Brain microvascular endothelial cell (primary cell): ENCODE data around the gene OR6N1.

Experiments
- DNase-seq: peaks from one replicate; pipeline ENCODE4 v3.0.0-alpha.2; 2020
- H3K27ac ChIP-seq: fragments of 250-450 bp; sonication (Bioruptor Pico); 2 replicates; pipeline ENCODE4 v1.5.1; 2020; ENCODE audit warnings: mild to moderate bottlenecking, moderate library complexity
- H3K27me3 ChIP-seq: fragments of 250-450 bp; sonication (Bioruptor Pico); replicated peaks from 2 replicates; pipeline ENCODE4 v1.5.1; 2020; ENCODE audit warnings: mild to moderate bottlenecking
- H3K36me3 ChIP-seq: fragments of 250-450 bp; sonication (Bioruptor Pico); replicated peaks from 2 replicates; pipeline ENCODE4 v1.5.1; 2020; ENCODE audit warnings: mild to moderate bottlenecking
- H3K4me3 ChIP-seq: 2 replicates; pipeline ENCODE4 v1.5.1; 2011; ENCODE audit warnings: low read depth, mild to moderate bottlenecking, control low read depth, low read length, moderate library complexity
- CTCF ChIP-seq: IDR thresholded peaks from 2 replicates; pipeline ENCODE4 v1.5.1; 2011; ENCODE audit warnings: low read depth, mild to moderate bottlenecking, moderate library complexity, low read length, control low read depth, inconsistent platforms; ENCODE audit errors: missing control alignments
- in situ Hi-C: cut with HindIII; loops from 2 replicates; pipeline ENCODE4 v1.10.0; 2017; ENCODE audit warnings: low sequenced_read_pairs, low pct_ligation_motif_present

The OR6N1 gene

GRCh38 chr1:158732524-158732923 lies 39.5 kb downstream of the OR6N1 start:
- Histone ChIP-seq H3K27me3 (no peaks in the 10 kb centered on the region), H3K36me3 (no peaks in the 10 kb centered on the region), H3K4me3 (no peak overlapping the region), H3K27ac (no peak overlapping the region)
- DNase-seq, result no peak
- in situ Hi-C loops, result no loop called here
- TF ChIP-seq CTCF, result no peak

- no peak for DNase-seq
- Histone ChIP-seq H3K4me3 (no peak overlapping the region), H3K36me3 (no peaks in the 10 kb centered on the region), H3K27ac (no peak overlapping the region), H3K27me3 (no peaks in the 10 kb centered on the region)
- no peak for TF ChIP-seq CTCF
- in situ Hi-C loops, result no loop called here
These were observed 40.3 kb downstream of the OR6N1 start for GRCh38 chr1:158731707-158732106.

- Histone ChIP-seq H3K36me3 (no peaks in the 10 kb centered on the region), H3K27me3 (no peaks in the 10 kb centered on the region), H3K4me3 (no peak overlapping the region), H3K27ac (no peak overlapping the region)
- no peak for DNase-seq
- in situ Hi-C loops, result no loop called here
- no peak for TF ChIP-seq CTCF
These were observed 41.5 kb downstream of the OR6N1 start for GRCh38 chr1:158730453-158730852.

- in situ Hi-C loops, result no loop called here
- no peak for DNase-seq
- Histone ChIP-seq H3K27me3 (no peaks in the 10 kb centered on the region), H3K27ac (no peak overlapping the region), H3K36me3 (no peaks in the 10 kb centered on the region), H3K4me3 (no peak overlapping the region)
- no peak for TF ChIP-seq CTCF
These were observed 43.3 kb downstream of the OR6N1 start for GRCh38 chr1:158728510-158729225.

GRCh38 chr1:158724442-158724841 lies 47.6 kb downstream of the OR6N1 start:
- Histone ChIP-seq H3K27me3 (no peaks in the 10 kb centered on the region), H3K27ac (no peak overlapping the region), H3K36me3 (no peaks in the 10 kb centered on the region), H3K4me3 (no peak overlapping the region)
- DNase-seq, result no peak
- in situ Hi-C loops, result no loop called here
- TF ChIP-seq CTCF, result no peak

- Histone ChIP-seq H3K27ac (no peak within 1 kb of the TSS), H3K27me3 (no peaks in the 10 kb centered on the region), H3K36me3 (no peaks in the 10 kb centered on the region), H3K4me3 (no peak within 1 kb of the TSS)
- no peak for TF ChIP-seq CTCF
- in situ Hi-C loops, result no loop called here
- DNase-seq, result no peak
These were observed 51.4 kb downstream of the OR6N1 start, which contains the start of gene OR6K3 for GRCh38 chr1:158720620-158721019. OR6K3 (minus strand) TSS chr1:158720720; CDS start chr1:158718115, 2,605 bp downstream.
